ENCODE data around the gene FKBP2.

The FKBP2 gene

DNA sequence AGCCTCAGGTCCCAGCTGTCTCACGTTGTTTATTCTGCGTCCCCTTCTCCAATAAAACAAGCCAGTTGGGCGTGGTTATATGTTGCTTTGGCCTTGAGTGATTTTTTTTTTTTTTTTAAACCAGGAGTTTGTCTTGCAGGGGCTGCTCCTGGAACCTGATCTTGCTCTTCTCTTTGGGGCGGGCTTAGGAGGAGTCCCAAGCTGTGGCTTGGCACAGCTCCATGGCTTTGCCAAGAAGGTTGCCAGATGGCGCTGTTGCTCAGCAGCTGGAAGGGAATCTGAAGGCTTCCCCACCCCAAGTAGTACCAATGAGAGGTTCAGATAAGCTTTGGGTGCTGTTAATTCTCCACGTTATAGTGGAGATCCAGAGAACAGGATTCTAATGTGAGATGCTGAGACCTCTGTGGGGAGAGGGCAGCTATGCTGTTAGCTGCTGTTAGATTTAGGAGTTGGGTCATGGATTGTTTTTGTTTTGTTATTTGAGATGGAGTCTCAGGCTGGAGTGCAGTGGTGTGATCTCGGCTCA is 36.4 kb upstream of the FKBP2 start (continued):
- TF ChIP-seq, protein P1, sequence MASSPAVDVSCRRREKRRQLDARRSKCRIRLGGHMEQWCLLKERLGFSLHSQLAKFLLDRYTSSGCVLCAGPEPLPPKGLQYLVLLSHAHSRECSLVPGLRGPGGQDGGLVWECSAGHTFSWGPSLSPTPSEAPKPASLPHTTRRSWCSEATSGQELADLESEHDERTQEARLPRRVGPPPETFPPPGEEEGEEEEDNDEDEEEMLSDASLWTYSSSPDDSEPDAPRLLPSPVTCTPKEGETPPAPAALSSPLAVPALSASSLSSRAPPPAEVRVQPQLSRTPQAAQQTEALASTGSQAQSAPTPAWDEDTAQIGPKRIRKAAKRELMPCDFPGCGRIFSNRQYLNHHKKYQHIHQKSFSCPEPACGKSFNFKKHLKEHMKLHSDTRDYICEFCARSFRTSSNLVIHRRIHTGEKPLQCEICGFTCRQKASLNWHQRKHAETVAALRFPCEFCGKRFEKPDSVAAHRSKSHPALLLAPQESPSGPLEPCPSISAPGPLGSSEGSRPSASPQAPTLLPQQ (tag by site-specific recombination; IDR thresholded peaks at IDR 0.05), result peak; percentile 56; the same call in 1 of the 2 replicates
- TF ChIP-seq ZBTB7A (tag by site-specific recombination; IDR thresholded peaks at IDR 0.05; ENCODE audit: low read depth), result no peak
- TF ChIP-seq ZNF530 (tag by site-specific recombination; IDR thresholded peaks at IDR 0.05; ENCODE audit: low read depth), result no peak
- TF ChIP-seq ZNF394 (tag by site-specific recombination; IDR thresholded peaks at IDR 0.05; ENCODE audit: borderline replicate concordance), result no peak; the same call in 1 of the 2 replicates
- no peak for TF ChIP-seq GLIS2 (tag by site-specific recombination; IDR thresholded peaks at IDR 0.05)
- TF ChIP-seq ZNF302 (tag by site-specific recombination; IDR thresholded peaks at IDR 0.05; ENCODE audit: low read depth), result no peak
- no peak for TF ChIP-seq PRDM1 (tag by site-specific recombination; IDR thresholded peaks at IDR 0.05)
- no peak for TF ChIP-seq ZNF544 (tag by site-specific recombination; IDR thresholded peaks at IDR 0.05)
- TF ChIP-seq REPIN1 (tag by site-specific recombination; IDR thresholded peaks at IDR 0.05; ENCODE audit: low read depth), result no peak
- no peak for TF ChIP-seq ZBTB21 (tag by site-specific recombination; IDR thresholded peaks at IDR 0.05)
- TF ChIP-seq ZNF404 (tag by site-specific recombination; IDR thresholded peaks at IDR 0.05), result no peak
- TF ChIP-seq ZNF211 (tag by site-specific recombination; IDR thresholded peaks at IDR 0.05; ENCODE audit: low read depth), result no peak
- 0 out of 2 replicates have a peak, but pooled peaks have one; percentile 24 for TF ChIP-seq KLF7 (tag by site-specific recombination; IDR thresholded peaks at IDR 0.05; ENCODE audit: borderline replicate concordance)
- no peak for TF ChIP-seq YY2 (tag by site-specific recombination; IDR thresholded peaks at IDR 0.05)
- no peak for TF ChIP-seq ZNF596 (tag by site-specific recombination; IDR thresholded peaks at IDR 0.05)
- TF ChIP-seq, protein P2, sequence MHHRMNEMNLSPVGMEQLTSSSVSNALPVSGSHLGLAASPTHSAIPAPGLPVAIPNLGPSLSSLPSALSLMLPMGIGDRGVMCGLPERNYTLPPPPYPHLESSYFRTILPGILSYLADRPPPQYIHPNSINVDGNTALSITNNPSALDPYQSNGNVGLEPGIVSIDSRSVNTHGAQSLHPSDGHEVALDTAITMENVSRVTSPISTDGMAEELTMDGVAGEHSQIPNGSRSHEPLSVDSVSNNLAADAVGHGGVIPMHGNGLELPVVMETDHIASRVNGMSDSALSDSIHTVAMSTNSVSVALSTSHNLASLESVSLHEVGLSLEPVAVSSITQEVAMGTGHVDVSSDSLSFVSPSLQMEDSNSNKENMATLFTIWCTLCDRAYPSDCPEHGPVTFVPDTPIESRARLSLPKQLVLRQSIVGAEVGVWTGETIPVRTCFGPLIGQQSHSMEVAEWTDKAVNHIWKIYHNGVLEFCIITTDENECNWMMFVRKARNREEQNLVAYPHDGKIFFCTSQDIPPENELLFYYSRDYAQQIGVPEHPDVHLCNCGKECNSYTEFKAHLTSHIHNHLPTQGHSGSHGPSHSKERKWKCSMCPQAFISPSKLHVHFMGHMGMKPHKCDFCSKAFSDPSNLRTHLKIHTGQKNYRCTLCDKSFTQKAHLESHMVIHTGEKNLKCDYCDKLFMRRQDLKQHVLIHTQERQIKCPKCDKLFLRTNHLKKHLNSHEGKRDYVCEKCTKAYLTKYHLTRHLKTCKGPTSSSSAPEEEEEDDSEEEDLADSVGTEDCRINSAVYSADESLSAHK (tag by site-specific recombination; IDR thresholded peaks at IDR 0.05), result no peak
- TF ChIP-seq, protein P3, sequence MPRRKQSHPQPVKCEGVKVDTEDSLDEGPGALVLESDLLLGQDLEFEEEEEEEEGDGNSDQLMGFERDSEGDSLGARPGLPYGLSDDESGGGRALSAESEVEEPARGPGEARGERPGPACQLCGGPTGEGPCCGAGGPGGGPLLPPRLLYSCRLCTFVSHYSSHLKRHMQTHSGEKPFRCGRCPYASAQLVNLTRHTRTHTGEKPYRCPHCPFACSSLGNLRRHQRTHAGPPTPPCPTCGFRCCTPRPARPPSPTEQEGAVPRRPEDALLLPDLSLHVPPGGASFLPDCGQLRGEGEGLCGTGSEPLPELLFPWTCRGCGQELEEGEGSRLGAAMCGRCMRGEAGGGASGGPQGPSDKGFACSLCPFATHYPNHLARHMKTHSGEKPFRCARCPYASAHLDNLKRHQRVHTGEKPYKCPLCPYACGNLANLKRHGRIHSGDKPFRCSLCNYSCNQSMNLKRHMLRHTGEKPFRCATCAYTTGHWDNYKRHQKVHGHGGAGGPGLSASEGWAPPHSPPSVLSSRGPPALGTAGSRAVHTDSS (tag by site-specific recombination; IDR thresholded peaks at IDR 0.05), result no peak
- TF ChIP-seq, protein P4, sequence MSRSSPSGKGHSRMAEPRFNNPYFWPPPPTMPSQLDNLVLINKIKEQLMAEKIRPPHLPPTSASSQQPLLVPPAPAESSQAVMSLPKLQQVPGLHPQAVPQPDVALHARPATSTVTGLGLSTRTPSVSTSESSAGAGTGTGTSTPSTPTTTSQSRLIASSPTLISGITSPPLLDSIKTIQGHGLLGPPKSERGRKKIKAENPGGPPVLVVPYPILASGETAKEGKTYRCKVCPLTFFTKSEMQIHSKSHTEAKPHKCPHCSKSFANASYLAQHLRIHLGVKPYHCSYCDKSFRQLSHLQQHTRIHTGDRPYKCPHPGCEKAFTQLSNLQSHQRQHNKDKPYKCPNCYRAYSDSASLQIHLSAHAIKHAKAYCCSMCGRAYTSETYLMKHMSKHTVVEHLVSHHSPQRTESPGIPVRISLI (tag by site-specific recombination; IDR thresholded peaks at IDR 0.05), result peak; percentile 84
- TF ChIP-seq ZFP37 (tag by site-specific recombination; IDR thresholded peaks at IDR 0.05), result no peak
- TF ChIP-seq ZNF311 (tag by site-specific recombination; IDR thresholded peaks at IDR 0.05; ENCODE audit: borderline replicate concordance), result no peak
- TF ChIP-seq ZNF561 (tag by site-specific recombination; IDR thresholded peaks at IDR 0.05; ENCODE audit: borderline replicate concordance), result 0 out of 2 replicates have a peak, but pooled peaks have one; percentile 37
- TF ChIP-seq, protein P5, sequence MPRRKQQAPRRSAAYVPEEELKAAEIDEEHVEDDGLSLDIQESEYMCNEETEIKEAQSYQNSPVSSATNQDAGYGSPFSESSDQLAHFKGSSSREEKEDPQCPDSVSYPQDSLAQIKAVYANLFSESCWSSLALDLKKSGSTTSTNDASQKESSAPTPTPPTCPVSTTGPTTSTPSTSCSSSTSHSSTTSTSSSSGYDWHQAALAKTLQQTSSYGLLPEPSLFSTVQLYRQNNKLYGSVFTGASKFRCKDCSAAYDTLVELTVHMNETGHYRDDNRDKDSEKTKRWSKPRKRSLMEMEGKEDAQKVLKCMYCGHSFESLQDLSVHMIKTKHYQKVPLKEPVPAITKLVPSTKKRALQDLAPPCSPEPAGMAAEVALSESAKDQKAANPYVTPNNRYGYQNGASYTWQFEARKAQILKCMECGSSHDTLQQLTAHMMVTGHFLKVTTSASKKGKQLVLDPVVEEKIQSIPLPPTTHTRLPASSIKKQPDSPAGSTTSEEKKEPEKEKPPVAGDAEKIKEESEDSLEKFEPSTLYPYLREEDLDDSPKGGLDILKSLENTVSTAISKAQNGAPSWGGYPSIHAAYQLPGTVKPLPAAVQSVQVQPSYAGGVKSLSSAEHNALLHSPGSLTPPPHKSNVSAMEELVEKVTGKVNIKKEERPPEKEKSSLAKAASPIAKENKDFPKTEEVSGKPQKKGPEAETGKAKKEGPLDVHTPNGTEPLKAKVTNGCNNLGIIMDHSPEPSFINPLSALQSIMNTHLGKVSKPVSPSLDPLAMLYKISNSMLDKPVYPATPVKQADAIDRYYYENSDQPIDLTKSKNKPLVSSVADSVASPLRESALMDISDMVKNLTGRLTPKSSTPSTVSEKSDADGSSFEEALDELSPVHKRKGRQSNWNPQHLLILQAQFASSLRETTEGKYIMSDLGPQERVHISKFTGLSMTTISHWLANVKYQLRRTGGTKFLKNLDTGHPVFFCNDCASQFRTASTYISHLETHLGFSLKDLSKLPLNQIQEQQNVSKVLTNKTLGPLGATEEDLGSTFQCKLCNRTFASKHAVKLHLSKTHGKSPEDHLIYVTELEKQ (tag by site-specific recombination; IDR thresholded peaks at IDR 0.05; ENCODE audit: borderline replicate concordance), result no peak
- TF ChIP-seq, protein P6, sequence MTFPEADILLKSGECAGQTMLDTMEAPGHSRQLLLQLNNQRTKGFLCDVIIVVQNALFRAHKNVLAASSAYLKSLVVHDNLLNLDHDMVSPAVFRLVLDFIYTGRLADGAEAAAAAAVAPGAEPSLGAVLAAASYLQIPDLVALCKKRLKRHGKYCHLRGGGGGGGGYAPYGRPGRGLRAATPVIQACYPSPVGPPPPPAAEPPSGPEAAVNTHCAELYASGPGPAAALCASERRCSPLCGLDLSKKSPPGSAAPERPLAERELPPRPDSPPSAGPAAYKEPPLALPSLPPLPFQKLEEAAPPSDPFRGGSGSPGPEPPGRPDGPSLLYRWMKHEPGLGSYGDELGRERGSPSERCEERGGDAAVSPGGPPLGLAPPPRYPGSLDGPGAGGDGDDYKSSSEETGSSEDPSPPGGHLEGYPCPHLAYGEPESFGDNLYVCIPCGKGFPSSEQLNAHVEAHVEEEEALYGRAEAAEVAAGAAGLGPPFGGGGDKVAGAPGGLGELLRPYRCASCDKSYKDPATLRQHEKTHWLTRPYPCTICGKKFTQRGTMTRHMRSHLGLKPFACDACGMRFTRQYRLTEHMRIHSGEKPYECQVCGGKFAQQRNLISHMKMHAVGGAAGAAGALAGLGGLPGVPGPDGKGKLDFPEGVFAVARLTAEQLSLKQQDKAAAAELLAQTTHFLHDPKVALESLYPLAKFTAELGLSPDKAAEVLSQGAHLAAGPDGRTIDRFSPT (tag by site-specific recombination; IDR thresholded peaks at IDR 0.05), result no peak
- TF ChIP-seq, protein P7, sequence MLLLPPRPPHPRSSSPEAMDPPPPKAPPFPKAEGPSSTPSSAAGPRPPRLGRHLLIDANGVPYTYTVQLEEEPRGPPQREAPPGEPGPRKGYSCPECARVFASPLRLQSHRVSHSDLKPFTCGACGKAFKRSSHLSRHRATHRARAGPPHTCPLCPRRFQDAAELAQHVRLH (tag by site-specific recombination; IDR thresholded peaks at IDR 0.05), result no peak
- no peak for TF ChIP-seq ZNF114 (tag by site-specific recombination; IDR thresholded peaks at IDR 0.05)
- TF ChIP-seq ZBTB8A (tag by site-specific recombination; IDR thresholded peaks at IDR 0.05), result peak; percentile 23; the same call in 1 of the 2 replicates
- TF ChIP-seq KLF9 (tag by site-specific recombination; IDR thresholded peaks at IDR 0.05; ENCODE audit: low read depth), result peak; percentile 68; the same call in 1 of the 2 replicates
- TF ChIP-seq BCL11A (tag by site-specific recombination; IDR thresholded peaks at IDR 0.05; ENCODE audit: low read depth), result no peak
